Activated CD8-positive, alpha-beta memory T cell treated with anti-CD3 and anti-CD28 coated beads, Interleukin-2, amount 50 U/mL, for 1 hour (primary cell): ENCODE results near the gene VAMP1.

Experiments
- DNase-seq: peaks from one replicate; pipeline ENCODE4 v3.0.0-alpha.2; 2020; ENCODE audit errors: extremely low read depth

Gene VAMP1

DNA sequence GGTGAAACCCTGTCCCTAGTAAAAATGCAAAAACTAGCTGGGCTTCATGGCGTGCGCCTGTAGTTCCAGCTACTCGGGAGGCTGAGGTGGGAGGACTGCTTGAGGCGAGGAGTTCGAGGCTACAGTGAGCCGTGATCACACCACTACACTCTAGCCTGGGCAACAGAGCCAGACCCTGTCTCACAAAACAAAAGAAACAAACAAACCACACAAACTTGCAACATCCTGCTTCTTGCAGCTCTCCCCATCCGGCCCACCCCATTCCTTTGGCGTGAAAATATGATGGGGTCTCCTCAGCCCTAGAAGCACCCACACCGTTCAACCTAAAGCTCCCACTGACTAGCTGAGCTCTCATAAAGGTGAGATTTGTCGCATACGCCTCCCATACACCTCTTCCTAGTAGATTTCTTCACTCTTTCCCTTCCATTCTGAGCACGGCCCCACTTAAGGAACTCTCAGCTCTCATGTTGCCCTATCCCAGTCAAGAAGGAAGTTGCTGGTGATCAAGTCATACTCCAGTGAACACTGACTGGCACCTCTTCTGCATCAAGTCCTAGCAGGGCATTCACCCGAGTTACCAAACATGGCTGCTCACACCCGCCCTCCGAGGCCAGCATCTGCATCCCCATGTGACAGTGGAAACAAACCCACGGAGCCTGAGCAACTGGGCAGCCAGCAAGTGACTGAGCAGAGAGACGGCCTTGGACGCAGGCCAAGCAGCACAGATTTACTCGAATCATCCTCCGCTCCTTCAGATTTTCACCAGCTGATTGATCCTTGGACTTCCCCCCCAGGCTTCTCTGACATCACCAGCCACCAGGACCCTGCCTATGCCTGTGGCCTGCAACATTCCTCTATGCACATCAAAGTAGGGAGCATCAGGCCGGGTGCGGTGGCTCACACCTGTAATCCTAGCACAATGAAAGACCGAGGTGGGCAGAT, 44.6 kb downstream of the VAMP1 start:
- no peak for DNase-seq

- DNase-seq: no peak
These were observed 45.6 kb downstream of the VAMP1 start for GRCh38 chr12:6424866-6425265.

DNA sequence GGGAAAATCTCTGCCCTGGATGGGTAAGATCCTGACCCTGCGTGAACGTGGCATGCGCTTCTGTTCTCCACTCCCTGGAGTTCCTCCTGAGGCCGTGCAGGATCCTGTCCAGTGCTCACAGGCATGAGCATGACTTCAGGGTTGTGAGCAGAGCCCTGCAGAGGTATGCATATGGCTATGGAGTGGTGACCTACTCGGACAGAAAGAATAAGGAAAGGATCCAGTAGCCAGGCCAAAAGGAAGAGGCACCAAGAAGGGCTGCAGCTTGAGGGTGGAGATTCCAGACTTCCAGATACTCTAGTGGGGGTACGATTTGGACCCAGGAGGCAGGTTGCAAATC, 46.5 kb downstream of the VAMP1 start:
- DNase-seq: no peak

DNA sequence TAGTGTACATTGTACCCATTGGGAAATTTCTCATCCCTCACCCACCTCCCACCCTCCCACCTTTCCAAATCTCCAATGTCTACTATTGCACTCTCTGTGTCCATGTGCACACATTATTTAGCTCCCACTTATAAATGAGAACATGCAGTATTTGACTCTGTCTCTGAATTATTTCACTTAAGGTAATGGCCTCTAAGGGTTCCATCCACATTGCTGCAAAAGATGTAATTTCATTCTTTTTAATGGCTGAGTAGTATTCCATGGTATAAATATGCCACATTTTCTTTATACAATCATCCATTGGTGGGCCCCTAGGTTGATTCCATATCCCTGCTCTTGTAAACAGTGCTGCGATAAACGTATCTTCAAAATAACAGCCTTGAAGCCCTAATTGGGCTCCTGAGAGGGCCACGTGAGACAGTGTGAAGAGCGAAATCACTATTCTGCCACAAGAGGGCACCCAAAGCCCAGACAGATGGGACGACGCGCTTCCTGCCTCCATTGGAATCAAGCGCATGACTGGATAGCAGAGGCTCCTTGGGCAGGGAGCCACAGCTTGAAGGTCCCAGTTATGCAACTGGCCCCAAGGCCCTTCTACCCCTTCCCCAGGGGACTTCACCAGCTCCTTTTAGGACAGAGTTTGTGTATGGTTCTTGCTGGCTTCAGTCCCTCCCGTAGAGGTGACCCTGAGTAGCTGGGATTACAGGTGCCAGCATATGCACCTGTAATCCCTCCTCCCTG, 47.0 kb downstream of the VAMP1 start:
- DNase-seq: peak; percentile 69

GRCh38 chr12:6420364-6420763, 50.1 kb downstream of the VAMP1 start:
- DNase-seq: no peak

DNA sequence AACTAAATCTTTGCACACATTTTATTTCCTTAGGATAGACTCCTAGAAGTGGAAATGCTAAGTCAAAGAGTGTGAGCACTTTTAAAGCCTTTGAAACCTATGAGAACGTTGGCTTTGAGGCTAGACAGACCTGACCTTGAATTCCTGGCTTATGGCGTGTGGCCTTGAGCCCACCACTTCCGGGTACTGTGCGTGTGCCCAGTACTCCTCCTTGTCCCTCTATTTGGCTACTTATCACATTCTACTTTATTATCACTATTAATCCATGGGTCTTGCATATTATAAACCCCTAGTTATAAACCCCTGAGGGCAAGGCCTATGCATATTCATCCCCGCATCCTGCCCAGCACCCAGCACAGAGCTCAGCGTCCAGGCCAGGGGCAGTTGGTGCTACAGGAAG, 51.7 kb downstream of the VAMP1 start:
- no peak for DNase-seq

GRCh38 chr12:6416596-6416995, 53.9 kb downstream of the VAMP1 start:
- no peak for DNase-seq
